GM18498 (cell line): ENCODE data around the gene RBFA.
"Not testable (repeated sequence)": the region's sequence is repeated elsewhere in the genome, so short reads cannot be mapped to it uniquely, and the experiment has no call there.

ENCODE experiments used
- ATAC-seq: cut with Tn5 transposase; IDR thresholded peaks from one replicate; pipeline ENCODE4 v1.9.1; 2021; ENCODE audit warnings: mild to moderate bottlenecking, moderate library complexity; ENCODE audit not compliant: unreplicated experiment

Gene RBFA, protein sequence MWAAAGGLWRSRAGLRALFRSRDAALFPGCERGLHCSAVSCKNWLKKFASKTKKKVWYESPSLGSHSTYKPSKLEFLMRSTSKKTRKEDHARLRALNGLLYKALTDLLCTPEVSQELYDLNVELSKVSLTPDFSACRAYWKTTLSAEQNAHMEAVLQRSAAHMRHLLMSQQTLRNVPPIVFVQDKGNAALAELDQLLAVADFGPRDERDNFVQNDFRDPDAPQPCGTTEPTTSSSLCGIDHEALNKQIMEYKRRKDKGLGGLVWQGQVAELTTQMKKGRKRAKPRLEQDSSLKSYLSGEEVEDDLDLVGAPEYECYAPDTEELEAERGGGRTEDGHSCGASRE

DNA sequence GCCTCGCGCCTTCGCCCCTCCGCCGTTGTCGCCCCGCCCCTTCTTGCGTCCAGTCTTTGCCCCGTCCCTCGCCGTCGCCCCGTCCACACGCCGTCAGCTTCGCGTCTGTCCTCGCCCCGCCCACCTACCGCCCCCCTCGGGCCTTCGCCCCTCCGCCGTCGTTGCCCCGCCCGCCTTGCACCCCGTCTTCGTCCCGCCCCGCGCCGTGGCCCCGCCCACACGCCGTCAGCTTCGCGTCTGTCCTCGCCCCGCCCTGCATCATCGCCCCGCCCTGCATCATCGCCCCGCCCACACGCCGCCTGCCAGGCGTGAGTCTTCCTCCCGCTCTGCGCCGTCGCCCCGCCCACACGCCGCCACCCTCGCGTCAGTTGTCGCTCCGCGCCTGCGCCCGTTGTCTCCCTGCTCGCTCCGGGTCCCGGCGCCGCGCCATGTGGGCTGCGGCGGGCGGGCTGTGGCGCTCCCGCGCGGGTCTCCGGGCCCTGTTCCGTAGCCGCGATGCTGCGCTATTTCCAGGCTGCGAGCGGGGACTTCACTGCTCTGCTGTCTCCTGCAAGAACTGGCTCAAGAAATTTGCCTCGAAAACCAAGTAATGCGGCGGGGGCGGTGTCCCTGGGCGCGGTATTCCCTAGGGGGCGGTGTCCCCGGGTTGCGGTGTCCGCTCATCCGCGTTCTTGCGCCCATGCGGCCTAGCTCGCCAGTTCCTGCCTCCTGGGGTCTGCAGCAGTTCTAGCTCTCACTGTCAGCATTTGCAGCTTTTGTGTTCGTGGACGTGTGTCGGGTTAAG is at the start of gene RBFA:
RBFA (plus strand) TSS at position 367 of the 784 bp plus-strand sequence; CDS start at position 429, 62 bp downstream.
- ATAC-seq, result peak; percentile 77

DNA sequence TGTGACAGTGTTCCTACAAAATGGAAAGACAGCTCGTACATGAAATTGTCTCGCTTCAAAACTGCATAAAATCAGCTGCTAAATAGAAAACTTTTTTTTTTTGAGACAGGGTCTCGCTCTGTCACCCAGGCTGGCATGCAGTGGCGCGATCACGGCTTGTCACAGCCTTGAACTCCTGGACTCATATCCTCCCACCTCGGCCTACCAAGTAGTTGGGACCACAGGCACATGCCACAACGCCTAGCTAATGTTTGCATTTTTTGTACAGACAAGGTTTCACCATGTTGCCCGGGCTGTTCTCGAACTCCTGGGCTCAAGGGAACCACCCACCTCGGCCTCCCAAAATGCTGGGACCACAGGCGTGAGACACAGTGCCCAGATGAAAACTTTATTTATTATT is 49.1 kb upstream of the RBFA start:
- no peak for ATAC-seq

DNA sequence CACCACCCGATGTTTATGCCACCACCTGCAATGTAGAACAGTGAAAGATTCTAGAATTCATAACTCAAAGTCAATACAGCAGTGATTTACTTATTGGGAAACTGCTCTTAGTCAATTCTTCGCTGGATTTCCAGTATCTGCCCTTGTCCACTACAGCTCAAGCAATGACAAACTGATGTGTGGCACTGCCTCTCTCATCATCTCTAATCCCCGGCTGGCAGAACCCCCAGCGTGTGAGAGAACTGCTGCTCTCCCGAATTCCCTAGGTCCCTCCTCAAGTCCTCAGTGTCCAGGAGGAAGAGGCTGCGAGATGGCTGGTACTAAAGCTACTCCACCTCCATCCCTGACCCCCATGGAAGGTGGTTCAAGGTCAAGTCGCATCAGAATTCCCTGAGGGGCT is 47.5 kb upstream of the RBFA start:
- no peak for ATAC-seq

DNA sequence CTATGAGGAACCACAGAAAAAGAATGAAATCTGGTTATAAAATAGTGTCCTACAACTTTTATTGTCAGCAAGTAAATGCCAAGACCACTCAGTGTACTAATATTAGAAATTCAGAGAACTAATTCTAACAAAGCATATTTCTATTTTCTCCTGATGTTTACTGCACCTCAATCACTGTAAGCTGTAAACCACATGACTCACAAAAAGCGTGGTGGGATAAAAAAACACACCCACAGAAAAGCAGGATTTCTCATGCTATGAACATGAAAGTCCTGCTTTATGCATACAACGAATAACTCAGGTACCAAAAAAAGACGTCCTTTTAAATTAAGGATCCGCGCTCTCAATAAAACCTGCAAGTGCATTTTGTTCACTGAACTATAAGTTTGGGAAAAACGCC is 46.7 kb upstream of the RBFA start:
- ATAC-seq, result no peak

DNA sequence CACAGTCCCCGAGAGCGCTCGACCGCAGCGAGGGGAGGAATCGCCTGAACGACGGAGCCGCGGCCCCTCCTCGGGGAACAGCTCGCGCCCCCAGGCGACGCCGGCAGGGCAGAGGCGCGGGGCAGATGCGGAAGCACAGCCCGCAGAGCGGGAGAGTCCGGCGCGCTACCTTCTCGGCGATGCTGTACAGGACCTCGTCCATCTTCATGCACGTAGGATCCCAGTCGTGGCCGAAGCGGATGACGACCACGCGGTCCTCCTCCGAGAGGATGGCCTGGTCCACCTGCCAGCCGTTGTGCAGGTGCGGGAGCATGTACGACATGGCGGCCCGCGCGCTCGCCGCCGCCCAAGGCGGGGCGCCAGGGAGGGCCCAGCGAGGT is 46.2 kb upstream of the RBFA start:
- peak; percentile 67 for ATAC-seq

DNA sequence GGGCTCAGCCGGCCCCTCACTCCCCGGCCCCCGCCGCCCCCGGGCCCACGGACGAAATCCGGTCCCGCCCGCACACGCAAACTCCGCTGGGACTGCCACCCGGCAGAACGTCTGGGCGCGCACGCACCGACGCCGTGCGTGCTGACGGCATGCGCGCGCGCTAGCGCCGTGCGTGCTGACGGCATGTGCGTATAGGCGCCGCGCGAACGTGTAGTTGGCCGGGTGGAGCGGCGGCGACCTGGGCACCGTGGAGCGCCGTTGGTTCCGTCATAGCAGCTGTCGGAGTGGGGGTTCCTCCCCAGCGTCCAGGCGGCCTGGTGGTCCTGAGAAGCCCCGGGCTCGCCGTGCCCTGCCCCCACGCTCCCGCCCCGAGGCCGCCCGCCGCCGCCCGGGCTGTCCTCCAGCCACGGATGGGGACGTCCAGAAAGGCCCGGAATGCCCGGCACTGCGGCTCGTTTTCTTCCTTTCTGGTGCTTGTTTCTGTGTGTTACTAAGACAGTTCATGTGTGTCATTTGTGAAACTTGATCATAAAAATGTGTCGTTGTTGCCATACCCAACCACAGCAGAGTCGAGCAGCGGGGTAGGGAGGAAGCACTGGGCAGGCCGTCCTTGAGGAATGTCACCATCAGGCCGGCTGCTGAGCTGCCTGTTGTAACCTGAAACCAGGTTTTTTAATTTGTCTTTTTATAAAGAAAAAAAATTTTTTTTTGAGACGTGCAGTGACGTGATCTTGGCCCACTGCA is 45.6 kb upstream of the RBFA start, which contains the start of gene TXNL4A:
TXNL4A (minus strand) TSS at position 113 of the 744 bp plus-strand sequence. CDS start 171 bp downstream, outside the sequence.
- peak; percentile 97 for ATAC-seq

DNA sequence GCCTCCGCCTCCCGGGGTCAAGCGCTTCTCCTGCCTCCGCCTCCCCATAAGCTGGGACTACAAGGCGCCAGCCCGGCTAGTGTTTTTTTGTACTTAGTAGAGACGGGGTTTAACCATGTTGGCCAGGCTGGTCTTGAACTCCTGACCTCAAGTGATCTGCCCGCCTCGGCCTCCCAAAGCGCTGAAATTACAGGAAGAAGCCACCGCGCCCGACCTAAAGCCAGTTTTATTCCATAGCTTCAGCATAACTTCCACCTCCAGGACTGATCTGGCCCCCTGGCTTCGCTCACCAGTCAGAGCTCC is 45.1 kb upstream of the RBFA start:
- no peak for ATAC-seq

DNA sequence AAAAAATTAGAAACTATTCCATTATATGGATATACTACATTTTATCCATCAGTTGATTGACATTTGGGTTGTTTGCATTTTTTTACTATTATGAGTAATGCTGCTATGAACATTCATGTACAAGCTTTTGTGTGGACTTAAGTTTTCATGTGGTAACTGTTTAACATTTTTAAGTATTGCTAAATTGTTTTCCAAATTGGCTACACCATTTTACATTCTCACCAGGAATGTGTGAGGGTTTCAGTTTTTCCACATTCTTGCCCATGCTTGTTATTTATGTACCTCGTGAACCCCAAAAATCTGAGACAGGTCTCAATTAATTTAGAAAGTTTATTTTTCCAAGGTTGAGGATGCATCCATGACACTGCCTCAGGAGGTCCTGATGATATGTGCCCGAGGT is 42.7 kb upstream of the RBFA start:
- no peak for ATAC-seq

DNA sequence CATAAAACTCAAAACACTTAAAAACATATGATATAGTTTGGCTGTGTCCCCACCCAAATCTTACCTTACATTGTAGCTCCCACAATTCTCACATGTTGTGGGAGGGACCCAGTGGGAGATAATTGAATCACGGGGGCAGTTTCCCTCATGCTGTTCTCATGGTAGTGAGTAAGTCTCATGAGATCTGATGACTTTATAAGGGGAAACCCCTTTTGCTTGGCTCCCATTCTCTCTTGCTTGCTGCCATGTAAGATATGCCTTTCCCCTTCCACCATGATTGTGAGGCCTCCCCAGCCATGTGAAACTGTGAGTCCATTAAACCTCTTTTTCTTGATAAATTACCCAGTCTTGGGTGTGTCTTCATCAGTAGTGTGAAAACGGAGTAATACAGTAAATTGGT is 34.5 kb upstream of the RBFA start:
- ATAC-seq, result not testable (repeated sequence)

DNA sequence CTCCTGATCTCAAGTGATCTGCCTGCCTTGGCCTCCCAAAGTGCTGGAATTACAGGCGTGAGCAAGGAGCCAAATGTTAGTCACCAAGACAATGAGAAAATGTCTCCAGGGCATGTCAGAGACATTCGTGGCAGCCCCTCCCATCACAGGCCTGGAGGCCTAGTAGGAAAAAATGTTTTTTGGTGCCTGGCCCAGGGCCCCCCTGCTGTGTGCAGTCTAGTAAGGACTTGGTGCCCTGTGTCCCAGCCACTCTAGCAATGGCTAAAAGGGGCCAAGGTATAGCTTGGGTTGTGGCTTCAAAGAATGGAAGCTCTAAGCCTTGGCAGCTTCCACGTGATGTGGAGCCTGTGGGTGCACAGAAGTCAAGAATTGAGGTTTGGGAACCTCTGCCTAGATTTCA is 33.4 kb upstream of the RBFA start:
- ATAC-seq, result no peak

DNA sequence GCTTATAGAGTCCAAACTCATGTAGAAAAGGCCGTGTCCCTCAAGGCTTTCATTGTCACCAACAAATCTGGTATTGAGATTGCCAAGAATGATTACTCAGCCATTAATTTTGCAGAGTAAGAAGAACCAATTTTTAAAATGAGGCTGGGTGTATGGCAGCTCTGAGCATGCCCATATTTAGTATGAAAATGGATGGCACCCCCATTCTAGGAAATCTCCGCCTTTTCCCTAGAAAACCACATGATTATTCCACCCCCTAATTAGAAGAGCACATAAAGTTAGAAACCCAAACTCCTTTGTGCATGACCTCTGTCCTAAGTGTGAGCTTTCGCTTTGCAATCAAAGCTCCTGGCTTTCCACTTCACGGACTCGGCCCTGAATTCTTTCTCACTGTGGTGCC is 31.8 kb upstream of the RBFA start:
- ATAC-seq, result no peak

DNA sequence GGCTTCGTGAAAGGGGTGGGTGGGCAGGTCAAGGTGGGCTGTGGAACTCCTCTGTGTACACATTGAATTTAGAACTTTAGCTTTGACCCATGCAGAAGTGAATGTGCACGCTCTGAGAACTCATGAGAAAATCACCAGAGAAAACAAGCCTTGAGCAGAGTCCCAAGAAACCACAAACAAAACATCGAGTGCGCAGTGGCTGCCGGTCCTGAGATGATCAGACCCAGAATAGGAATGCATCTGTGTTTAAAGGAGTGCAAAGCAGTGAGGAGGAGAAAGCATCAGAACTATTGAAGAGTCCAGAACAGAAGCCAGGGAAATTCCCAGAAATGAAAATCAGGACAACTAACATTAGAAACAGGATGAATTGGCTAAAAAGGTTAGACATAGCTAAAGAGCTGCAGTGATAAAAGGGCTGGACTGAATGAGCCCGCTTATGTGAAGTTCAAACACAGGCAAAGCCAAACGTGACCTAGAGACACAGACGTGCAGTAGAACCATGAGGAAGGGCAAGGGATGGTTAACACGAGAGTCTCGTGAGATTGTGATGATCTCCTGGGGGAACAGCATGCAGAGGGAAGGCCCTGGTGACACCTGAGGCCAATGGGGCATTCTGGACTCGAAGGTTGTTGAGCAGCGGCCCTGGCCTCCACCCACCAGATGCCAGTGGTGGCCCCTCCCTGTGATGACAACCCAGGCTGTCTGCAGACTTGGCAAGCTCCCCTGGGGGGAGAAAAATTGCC is 29.5 kb upstream of the RBFA start:
- no peak for ATAC-seq

DNA sequence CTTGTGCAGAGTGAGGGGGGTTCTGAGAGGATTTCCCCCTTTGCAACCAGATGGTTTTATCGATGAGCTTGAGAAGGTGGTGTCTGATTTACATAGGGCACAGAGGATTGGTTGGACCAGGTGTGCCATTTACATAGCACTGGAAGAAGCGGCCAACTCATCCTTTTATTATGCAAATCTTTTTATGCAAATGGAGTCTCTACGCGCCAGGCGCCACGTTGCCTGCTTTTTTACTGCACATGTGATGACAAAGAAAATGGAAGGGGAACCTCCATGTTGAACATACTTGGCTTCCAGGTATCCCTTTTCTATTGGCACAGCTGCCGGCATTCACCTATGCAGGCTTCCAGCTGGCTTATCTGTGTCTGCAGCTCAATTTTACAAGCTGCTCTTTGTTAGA is 27.5 kb upstream of the RBFA start:
- ATAC-seq, result no peak

DNA sequence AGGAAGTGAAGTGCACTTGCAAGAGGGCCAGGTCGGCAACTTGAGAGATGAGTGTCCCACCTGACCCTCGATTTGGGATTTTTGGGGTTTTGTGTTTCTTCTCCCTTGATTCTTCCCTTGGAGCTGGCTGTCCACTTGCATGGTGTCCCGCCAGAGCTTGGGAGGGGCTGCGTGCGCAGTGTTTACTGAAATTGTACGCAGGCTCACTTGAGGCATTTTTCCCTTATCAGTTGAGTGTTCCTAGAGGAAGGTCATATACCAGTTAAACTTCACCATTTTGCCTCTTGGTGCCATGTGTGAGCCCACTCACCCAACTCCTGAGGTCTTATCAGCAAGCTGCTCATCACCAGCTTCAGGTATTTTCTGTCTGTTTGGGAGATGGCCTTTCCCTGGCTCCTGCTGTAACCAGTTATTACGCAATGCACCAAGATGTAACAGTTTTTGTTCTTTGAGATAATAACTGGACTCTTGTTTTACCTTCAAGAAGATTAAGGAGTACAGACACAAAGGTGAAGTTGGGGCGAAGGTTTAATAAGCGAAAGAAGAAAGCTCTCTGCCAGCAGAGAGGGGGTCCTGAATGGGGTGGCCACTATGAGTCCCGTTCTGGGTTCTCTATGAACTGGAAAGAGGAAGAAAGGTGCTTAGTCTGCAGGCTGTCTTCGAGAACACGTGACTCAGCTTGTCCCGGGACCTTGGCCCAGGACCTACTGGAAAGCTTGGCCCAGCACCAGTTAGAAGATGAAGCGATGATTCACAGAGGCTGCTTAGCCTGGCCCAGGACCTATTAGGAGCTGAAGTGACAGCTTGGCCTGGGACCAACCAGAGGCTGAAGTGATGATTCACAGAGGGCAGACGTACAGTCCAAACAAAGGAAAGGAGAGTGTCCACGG is 24.3 kb upstream of the RBFA start:
- ATAC-seq, result no peak

DNA sequence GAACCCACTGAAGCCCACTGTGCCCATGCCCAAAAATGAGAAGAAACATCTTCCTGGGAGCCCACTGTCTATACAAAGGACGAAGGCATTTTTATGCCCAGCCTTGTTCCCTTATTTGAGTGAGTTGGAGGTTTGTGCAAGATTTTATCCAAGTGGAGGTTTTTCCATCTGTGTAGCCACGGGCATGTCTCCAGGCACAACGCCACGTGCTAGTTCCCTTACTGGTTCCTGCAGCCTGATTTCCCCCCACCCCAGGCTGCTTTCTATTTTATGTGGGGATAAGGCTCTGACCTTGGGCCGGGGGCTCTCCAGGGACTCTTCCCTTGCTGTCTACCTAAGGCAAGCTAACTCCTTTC is 23.7 kb upstream of the RBFA start:
- ATAC-seq, result no peak

DNA sequence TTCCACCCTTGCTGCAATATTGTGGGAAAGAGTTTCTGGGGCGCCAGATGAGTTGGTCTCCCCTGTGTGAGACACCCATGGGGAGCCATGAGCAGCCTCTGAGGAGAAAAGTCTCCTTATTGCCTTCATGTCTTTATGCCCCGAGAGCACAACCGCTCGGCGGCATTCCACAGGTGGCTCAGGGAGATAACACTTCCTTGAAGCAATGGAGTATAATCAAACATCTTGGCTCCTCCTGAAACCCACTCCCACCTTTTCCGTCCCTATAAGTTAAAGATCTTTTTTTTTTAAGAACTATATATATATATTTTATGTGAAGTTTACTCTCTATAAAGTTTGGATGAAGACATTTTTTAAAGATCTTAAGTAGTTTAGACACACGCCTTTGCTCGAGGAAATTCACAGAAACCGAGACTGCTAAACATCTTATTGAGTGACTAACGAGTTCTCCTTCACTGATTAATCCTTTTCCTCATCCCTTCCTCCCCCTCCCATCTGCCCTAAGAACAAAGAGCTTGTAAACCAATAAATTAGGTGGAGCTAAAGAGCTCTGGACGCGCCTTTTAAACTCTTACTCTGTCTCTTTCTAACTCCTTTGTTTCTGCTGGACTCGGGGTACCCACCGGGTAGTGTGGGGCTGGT is 22.6 kb upstream of the RBFA start:
- ATAC-seq, result not testable (repeated sequence)

DNA sequence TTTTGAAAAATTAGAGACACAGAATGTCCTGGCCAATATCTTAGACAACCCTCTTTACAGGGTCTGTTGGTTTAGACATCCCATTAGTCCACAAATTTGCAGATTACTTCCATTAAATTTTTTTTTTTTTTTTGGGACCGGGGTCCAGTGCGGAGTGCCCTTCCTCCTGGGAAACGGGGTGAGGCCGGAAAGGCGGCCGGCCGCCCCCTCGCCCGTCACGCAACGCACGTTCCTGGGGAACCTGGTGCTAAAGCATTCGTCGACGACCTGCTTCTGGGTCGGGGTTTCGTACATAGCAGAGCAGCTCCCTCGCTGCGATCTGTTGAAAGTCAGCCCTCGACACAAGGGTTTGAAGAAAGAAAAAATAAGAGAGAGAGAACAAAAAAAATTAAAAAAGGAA is 21.5 kb upstream of the RBFA start:
- ATAC-seq, result no peak

DNA sequence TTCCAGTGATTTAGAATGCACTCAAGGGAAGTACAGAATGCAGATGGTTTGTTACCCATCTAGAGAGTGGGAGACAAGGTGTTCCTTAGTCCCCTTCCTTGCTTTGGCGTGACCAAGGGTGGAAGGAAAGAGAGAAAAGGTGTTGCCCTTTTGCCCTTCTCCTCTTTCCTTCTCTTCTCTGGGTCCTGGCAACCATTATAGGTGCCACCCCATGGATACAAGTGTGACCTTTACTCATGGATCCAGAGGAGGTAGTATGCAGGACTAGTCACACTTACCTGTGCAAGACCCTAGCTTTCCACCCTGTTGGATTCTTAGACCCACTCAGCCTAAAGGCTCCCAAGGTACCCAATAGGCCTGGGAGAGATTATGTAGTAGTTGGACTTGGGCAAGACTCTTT is 11.6 kb upstream of the RBFA start:
- ATAC-seq, result no peak

DNA sequence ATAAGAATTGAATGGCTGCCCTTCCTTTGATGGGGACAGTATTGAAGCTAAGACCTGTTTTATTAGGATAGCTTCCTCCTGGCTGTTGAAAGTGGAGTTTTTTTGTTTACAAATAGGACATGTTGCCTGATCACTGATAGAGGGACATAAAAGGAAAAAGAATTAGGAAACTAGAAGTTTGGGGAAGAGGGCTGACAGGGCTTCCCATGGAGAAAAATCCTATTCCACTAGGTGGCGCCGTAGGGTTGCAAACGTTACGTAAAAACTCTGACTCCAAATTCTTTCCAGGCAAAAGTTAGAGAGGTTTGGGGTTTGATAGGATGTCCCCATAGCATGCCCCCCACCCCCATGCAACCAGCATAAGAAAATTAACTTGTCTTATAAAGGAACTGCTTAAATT is 11.1 kb upstream of the RBFA start:
- ATAC-seq, result no peak

DNA sequence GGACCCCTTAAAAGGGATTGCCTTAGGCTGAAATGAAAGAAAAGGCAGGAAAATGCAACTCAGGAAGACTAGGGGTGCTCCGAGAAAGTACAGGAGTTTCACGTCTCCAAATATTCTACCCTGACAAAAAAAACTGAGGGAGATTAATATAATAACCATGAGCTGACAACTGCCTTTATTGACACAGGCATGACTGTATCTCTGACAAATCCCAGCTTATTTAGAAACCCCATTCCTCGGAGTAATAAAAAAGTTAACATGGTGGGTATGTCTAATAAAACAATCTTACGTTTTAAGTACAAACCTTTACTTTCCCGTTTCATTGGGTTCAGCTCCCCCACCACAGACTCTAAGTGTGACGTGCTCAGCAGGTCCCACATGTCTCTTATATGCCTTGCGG is 7.9 kb upstream of the RBFA start:
- no peak for ATAC-seq
